Astrocyte of the hippocampus (primary cell): ENCODE measurements around the gene RBM33.
"Not testable (repeated sequence)": the region's sequence is repeated elsewhere in the genome, so short reads cannot be mapped to it uniquely, and the experiment has no call there.

ENCODE experiments used
- DNase-seq: peaks from one replicate; pipeline ENCODE4 v3.0.0; 2011; ENCODE audit warnings: low read depth, low spot score

RBM33 gene, protein sequence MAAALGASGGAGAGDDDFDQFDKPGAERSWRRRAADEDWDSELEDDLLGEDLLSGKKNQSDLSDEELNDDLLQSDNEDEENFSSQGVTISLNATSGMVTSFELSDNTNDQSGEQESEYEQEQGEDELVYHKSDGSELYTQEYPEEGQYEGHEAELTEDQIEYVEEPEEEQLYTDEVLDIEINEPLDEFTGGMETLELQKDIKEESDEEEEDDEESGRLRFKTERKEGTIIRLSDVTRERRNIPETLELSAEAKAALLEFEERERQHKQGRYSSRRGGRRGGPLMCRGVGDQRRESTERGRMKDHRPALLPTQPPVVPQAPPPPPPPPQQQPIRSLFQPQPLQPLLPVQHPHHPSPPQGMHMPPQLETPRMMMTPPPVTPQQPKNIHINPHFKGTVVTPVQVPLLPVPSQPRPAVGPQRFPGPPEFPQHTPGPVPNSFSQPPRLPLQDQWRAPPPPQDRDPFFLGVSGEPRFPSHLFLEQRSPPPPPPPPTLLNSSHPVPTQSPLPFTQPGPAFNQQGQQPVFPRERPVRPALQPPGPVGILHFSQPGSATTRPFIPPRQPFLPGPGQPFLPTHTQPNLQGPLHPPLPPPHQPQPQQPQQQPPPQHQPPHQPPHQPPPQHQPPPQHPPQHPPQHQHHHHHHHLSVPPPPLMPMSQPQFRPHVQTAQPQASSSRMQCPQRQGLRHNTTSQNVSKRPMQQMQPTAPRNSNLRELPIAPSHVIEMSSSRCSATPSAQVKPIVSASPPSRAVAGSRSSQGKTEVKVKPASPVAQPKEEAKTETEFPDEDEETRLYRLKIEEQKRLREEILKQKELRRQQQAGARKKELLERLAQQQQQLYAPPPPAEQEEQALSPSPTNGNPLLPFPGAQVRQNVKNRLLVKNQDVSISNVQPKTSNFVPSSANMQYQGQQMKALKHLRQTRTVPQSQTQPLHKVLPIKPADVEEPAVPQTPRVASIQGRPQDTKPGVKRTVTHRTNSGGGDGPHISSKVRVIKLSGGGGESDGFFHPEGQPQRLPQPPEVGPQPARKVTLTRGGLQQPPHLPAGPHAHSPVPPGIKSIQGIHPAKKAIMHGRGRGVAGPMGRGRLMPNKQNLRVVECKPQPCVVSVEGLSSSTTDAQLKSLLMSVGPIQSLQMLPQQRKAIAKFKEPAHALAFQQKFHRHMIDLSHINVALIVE

DNA sequence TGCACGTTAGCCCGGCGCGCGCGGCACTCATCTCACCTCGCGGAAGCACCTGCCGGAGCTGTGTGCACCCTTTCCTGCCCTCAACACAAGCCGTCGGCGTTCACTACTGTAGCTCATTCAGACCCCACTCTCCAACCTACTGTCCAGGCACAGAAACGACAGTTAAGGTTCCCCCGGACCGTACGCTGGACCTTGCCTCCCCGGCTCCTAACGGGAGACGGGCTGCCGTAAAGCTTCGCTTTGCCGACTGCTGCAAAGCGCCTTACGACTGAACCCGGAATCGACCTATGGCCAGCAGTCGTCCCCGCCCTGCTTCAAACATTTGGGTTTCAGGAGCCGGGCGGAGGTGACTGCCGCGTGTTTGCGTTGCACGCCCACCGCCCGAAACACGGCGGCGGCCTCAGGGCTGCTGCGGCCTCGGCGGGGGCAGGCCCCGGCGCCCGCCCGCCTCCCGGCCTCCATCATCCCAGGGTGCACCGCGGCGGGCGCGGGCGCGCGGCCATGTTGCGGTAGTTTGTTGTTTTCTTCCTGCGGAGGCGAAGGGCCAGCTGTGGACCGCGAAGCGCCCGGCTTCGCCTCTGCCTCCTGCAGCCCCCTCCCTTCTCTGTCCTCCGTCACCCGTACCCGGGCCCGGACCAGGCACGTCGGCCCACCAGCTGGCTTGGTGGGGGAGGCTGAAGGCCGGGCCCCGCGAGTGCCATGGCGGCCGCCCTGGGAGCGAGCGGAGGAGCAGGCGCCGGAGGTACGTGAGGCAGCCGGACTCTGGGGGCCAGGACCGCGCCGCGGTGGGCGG lies at the start of gene RBM33:
RBM33 (plus strand) TSS at position 484 of the 793 bp plus-strand sequence; CDS start at position 700, 216 bp downstream.
- peak; percentile 91 for DNase-seq

DNA sequence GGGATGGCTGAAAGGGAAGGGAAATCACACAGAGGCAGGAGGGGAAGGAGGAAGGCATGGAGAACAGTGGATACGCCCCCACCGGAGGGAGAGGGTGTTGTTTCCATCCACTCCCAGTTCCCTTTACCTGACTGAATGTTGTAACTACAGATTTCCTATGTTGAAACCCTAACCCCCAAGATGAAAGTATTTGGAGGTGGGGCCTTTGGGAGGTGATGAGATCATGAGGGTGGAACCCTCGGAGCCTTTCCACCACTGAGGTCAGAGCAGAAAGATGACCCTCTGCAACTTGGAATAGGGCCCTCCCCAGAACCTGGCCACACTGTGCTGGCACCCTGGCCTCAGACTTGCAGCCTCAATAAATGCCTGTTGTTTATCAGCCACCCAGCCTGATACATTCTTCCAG lies 49.5 kb upstream of the RBM33 start:
- no peak for DNase-seq

DNA sequence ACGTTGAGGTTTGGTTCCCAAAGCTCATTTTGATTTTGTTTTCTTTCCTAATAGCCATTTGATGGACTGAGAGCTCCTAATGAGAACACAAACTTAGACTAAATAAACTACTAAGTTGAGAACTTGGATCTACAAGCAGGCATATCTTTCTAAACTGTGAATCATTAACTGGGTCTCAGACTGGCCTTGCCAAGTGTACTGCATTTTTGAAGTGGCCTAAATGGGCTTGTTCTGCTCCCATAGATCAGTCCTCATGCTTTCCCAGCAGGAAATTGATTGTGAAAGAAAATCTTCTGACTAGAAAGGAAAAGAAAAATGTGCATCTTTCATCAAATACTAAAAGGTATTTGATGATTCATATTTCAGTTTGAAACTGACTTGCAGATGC lies 46.7 kb upstream of the RBM33 start:
- no peak for DNase-seq

DNA sequence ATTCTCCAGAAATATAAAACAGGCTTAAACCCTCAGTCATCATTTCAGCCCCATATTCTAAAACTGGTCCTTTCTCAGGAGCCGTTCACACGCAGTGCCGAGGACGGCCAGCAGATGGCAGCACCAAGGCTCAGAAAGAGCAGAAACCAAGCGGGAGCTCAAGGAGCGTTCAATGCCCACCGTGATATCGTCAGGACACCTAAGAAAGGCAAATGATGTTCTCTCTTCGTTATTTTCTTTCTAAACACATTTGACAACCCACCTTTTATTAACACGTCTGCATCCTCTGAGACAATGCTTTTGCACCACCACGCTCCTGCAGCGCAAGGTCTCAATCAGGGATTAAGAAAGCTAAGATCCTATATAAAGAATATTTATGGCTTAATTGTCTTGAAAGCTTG lies 45.7 kb upstream of the RBM33 start:
- DNase-seq, result peak; percentile 86

DNA sequence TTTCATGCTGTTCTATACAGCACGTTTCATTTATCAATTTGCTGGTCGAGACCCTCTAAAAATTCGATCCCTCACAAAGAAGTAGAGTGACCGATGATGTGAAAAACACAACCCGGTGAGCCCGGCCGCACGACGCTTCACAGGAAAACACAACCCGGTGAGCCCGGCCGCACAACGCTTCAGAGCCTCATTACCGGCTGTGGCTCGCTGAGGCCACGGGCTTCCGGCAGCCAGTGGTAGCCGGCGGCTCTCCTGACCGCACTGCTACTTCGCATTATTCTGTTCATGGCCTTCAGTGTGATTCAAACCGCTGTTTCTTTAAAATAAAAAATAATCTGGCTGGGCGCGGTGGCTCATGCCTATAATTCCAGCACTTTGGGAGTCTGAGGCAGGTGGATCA lies 42.3 kb upstream of the RBM33 start:
- DNase-seq, result no peak

DNA sequence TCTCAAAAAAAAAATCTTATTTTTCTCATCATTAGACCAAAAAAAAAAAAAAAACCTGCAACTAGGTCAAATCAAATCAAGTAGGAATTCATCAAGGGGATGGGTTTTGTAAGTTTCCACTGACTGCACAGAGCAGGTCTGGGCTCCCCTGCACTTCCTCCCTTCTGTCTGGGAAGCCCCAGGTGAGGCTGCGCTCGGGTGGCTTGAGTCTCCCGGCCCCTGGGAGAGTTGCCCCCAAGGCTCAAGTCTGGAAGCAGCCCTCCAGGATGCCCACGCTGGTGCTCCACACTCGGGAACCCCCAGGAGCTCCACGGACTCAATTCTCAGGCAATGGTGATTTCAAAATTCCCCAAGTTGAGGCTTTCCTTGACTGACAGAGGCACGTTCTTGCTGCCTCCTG lies 41.7 kb upstream of the RBM33 start:
- DNase-seq, result no peak

DNA sequence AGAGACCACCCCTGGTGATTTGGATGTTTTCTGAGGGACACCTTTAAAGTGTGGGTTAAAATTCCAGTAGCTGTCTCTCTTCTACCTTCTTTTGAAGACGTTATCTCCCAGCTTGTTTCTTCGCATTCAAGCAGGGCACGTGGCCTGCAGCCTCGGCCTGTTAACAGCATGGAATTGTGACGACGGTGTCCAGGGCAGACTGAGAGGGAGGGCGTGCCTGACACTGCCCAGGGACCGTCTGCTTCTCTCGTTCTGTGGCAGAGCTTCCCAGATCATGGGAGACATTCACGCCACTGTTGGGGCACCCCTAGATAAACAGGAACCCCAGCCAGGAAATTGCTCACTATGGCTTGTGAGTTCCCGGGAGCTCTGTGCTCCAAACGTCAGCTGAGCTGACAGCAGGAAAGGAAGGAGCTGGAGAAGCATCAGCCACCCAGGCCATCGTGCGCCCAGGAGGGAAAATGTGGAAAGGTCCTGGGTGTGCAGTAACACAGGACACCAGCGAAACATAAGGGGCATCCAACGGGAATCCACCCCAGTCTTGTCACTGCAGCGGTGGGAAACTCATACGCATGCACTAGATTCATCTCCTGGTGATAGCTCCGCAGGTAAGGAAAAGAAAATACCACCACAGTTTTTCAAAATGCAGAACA lies 41.1 kb upstream of the RBM33 start:
- no peak for DNase-seq

DNA sequence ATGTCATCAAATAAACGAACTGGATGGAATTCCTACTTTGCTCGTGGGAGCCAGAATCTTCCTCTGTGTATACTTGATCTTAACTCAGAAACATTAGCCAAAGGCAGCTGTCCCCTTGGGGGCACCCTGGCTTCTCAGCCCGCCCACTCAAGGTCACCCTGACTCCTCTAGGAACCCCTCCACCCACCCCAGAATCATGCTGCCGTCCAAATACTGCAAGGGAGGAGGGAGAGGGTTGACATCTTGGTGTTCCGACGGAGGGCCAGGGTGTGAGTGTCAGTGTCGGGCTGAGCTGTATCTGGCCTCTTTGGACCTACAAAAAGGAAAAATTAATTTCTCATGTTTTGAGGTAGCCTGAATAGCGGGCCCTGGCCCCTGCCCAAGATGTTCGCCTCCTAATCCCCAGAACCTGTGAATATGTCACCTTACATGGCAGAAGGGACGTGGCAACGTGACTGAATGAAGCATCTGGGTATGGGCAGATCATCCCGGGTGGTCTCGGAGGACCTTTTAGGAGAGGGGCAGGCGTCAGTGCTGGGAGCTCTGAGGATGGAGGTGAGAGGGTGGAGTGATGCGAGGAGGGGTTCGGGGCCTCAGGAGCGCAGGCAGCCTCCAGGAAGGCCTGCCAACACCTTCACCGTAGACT lies 40.5 kb upstream of the RBM33 start:
- no peak for DNase-seq

DNA sequence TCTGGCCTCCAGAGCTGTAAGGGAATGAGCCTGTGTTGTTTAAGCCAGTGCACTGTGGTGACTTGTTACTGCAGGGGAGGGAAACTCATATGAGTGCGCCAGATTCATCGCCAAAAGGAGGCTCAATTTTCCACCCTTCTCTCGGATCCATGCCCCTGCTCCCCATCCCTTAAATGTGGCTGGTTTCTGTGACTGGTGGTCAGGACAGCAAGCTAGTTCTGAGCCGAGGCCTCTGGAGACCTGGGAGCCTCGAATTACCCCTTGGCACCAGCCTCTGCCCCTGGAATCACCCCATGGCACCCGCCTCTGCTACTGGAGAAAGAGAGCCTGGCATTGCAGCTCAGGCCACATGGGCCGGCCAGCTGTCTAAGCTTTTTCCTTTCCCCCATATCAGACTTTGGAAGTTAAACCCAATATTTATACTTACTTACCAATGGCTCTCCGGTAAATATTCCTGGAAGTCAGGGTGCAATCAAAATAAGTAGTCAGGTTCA lies 39.9 kb upstream of the RBM33 start:
- no peak for DNase-seq

DNA sequence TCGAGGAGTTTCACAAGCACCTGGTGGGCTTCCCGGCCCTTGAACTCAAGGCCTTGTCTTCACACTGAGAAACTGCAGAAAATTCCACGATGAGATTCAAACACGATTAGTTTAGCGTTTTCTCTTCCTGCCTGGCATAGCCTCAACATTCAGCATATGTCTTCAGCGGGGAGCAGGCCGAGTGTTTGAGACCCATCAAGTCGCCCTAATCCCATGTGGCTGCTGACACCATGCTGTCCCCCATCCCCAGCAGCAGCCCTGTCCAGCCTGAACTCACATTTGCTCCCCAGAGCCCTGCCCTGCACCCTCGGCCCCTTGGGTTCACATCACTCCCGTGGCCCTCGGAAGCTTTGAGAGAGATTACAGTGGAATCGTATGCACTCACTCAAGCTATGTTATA lies 35.3 kb upstream of the RBM33 start:
- no peak for DNase-seq

DNA sequence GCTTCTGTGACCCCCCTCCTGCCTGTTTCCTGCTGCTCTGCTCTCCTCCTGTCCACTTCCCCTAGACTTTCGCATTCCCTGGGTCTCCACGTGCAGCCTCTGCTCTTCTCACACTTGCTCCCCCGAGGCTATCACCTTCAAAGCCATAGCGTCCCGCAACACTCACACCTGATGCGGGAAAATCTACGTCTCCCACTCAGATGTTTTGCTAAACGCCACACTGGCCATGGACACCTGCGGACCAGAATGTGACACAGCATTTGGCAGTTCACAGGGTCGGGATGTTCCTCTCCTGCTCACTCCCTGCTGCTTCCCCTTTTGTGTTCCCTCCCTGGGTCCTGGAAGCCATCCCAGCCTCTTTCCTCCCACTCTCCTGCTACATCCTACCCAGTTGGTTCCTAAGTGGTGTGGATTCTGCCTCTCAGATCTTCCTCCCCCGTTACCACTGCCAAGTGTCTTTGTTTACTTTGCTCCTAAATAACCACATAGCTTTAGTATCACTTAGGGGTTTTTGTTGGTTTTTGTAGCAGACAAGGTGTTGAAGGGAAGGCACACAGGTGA lies 33.7 kb upstream of the RBM33 start:
- no peak for DNase-seq

DNA sequence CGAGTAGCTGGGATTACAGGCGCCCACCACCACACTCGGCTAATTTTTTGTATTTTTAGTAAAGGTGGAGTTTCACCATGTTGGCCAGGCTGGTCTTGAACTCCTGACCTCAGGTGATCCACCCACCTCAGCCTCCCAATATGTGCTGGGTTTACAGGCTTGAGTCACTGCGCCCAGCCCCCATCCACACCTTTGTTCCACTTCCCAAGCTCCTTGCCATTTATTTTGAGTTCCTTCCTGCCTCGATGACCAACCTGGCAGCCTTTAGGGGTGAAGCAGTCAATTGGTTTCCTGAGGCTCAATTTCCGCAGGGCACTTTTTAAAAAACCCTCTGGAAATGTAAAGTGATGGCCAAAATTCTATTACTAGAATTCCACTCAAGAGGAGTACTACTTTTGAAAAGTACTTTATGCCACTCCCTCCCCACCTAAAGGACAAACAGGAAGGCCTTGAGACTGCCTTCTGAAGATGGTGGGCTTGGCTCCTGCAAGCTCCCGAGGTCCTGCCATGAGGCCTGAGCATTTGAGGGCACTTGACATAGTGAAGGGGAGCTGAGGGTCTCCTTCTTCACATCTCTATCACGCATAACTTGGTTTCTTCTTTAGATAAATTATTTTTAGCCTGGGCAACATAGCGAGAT lies 32.5 kb upstream of the RBM33 start:
- no peak for DNase-seq

DNA sequence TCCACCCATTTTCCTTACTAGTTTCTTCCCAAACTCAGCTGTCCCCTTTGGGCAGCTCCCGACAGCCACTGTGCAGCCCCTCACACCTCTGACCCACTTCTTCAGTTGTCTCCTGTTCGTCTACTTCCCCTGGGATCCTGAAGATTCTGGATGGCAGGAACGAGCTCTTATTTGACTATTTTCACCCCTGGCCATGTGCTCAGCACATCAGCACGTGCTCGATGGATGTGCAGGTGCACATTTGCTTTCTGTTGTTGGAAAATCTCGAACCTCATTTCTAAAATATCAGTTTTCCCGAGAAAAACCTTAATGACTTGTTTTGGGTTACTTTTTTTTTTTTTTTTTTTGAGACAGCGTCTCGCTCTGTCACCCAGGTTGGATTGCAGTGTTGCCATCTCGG lies 31.8 kb upstream of the RBM33 start:
- DNase-seq, result no peak

DNA sequence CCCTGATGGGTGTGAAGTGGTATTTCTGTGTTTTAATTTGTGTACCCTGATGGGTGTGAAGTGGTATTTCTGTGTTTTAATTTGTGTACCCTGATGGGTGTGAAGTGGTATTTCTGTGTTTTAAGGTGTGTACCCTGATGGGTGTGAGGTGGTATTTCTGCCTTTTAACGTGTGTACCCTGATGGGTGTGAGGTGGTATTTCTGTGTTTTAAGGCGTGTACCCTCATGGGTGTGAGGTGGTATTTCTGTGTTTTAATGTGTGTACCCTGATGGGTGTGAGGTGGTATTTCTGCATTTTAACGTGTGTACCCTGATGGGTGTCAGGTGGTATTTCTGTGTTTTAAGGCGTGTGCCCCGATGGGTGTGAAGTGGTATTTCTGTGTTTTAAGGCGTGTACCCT lies 29.4 kb upstream of the RBM33 start:
- not testable (repeated sequence) for DNase-seq

DNA sequence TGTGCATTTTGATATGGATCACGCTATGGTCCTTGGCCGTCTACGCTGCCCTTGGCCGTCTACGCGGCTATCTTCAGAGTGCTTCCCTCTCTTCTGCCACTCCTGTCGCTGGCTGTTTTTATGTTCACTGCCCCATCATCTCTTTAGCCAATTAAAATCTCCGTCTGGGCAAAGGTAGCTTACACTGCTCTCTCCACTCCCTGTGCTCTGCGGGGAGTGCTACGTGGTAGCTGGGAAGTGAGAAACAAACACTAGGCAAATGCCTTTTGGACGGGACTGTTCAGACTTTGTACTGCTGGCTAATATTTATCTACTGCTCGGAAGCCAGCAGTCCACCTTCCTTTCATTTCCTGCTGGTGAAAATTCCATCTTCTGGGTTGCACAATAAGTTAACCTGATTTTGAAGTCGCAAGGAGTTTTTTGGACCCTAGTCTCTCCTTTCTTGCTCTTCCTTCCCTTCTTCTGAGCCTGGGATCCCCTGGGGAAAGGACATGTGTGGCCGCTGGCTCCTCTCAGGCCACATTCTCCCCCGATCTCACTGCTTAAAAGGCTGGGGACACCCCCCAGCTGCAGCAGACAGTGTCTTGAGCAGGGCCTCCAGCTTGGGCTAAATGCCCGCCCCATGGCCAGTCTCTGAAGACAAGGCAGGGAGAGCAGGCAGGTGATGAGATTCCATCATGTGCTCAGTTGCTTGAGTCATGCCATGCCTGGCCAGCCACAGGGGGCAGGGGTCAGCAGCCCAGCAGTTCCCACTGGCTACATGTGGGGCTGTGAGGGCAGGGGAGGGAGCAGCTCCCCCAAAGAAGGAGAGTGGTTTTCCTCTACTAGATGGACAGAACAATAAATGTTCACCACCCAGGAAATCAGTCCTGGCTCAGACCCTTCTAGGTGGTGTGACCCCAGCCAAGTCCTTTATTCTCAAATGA lies 25.5 kb upstream of the RBM33 start:
- peak; percentile 22 for DNase-seq

DNA sequence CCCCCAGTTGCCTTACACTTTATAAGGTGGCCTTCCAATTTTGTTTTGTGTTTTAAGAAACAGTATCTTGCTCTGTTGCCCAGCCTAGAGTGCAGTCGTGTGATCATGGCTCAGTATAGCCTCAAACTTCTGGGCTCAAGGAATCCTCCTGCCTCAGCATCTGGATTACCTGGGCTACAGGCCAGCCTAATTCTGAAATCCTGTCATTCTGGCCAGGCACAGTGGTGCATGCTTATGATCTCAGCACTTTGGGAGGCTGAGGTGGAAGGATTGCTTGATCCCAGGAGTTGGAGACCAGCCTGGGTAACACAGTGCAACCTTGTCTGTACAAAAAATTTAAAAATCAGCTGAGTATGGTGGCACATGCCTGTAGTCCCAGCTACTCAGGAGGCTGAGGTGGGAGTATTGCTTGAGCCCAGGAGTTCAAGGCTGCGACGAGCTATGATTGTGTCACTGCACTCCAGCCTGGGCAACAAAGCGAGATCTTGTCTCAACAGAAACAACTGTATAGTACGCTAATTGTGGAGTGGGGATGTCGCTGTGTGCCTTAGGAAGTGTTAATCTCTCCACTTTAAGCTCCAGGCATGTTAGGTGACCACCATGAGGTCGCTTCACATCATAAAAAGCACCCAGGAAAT lies 24.7 kb upstream of the RBM33 start:
- DNase-seq, result no peak

DNA sequence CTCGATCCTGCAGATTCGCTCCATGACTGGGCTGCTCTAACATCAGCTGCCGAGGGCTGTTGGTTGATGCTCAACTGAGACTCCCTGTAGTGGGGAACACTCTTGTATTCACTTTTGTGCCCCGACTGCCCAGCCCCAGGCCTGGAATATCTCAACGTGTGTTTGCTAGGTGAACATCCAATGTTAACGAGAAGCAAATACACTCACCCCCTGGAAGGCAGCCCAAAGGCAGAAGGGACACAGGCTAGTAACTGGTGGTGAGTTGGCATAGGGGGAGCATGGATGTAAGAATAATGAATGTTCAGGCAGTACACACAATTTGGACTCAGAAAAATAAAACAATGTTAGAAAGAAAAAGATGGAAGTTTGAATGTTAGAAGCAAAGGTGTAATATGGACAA lies 24.0 kb upstream of the RBM33 start:
- DNase-seq, result no peak
